ENCODE results near the gene FUBP1.
"Not testable (repeated sequence)": the region's sequence is repeated elsewhere in the genome, so short reads cannot be mapped to it uniquely, and the experiment has no call there.

FUBP1 gene

GRCh38 chr1:77987919-77988318, 9.0 kb upstream of the FUBP1 start:
- no peak for DNase-seq

- no peak for DNase-seq
Observed at GRCh38 chr1:77986810-77987209, 7.9 kb upstream of the FUBP1 start.

GRCh38 chr1:77984629-77985028, 5.8 kb upstream of the FUBP1 start:
- no peak for DNase-seq

GRCh38 chr1:77983997-77984355, 5.1 kb upstream of the FUBP1 start:
- DNase-seq, result no peak

GRCh38 chr1:77983352-77983996, 4.6 kb upstream of the FUBP1 start:
- not testable (repeated sequence) for DNase-seq

- DNase-seq, result peak; percentile 70 to 88
Observed at GRCh38 chr1:77978293-77978968, 441 bp downstream of the FUBP1 start.

GRCh38 chr1:77977989-77978292, 931 bp downstream of the FUBP1 start:
- no peak for DNase-seq

- DNase-seq, result no peak
Observed at GRCh38 chr1:77976433-77977076, 2.3 kb downstream of the FUBP1 start.

- no peak for DNase-seq
Observed at GRCh38 chr1:77975907-77976306, 3.0 kb downstream of the FUBP1 start.

GRCh38 chr1:77975386-77975785, 3.5 kb downstream of the FUBP1 start:
- DNase-seq, result no peak

GRCh38 chr1:77972080-77972479, 6.8 kb downstream of the FUBP1 start:
- no peak for DNase-seq

- DNase-seq, result no peak
Observed at GRCh38 chr1:77970192-77970591, 8.7 kb downstream of the FUBP1 start.

- DNase-seq, result no peak
Observed at GRCh38 chr1:77966291-77966690, 12.6 kb downstream of the FUBP1 start.

GRCh38 chr1:77961392-77961791, 17.5 kb downstream of the FUBP1 start:
- no peak for DNase-seq

- DNase-seq, result no peak
Observed at GRCh38 chr1:77958850-77959249, 20.0 kb downstream of the FUBP1 start.

- DNase-seq, result no peak
Observed at GRCh38 chr1:77958391-77958790, 20.5 kb downstream of the FUBP1 start.

GRCh38 chr1:77956464-77956863, 22.4 kb downstream of the FUBP1 start:
- DNase-seq, result no peak

GRCh38 chr1:77955709-77956108, 23.2 kb downstream of the FUBP1 start:
- DNase-seq, result no peak

- DNase-seq, result no peak
Observed at GRCh38 chr1:77954521-77954920, 24.4 kb downstream of the FUBP1 start.

- no peak for DNase-seq
Observed at GRCh38 chr1:77953907-77954306, 25.0 kb downstream of the FUBP1 start.

- no peak for DNase-seq
Observed at GRCh38 chr1:77951328-77951727, 27.5 kb downstream of the FUBP1 start.

GRCh38 chr1:77950873-77951272, 28.0 kb downstream of the FUBP1 start:
- DNase-seq, result no peak

- DNase-seq, result no peak
Observed at GRCh38 chr1:77948841-77949424, 29.9 kb downstream of the FUBP1 start.

GRCh38 chr1:77945345-77945744, 33.5 kb downstream of the FUBP1 start:
- DNase-seq, result no peak
